Motor neuron (in vitro differentiated cells): Measurements from ENCODE around the gene SLC5A10. TPM values are rescaled to one million over a fixed set of nuclear protein-coding genes. Genes with fewer than 3 reads are reported as not detected.

Experiments
- ATAC-seq, 8 experiments: fragments of 200-7000 bp; cut with Tn5 transposase; replicated peaks in 6 of 8; 2 replicates each; pipeline ENCODE4 v1.8.0; 2021; ENCODE audit warnings: mild to moderate bottlenecking in 8 of 8, moderate library complexity in 8 of 8
- H3K27ac ChIP-seq, 2 donors: fragments of 250-450 bp; sonication (Bioruptor Pico); 2 replicates each; pipeline ENCODE4 v1.9.0; 2021; ENCODE audit warnings: antibody characterized with exemption in 2 of 2, mild to moderate bottlenecking in 2 of 2, moderate library complexity in 1 of 2
- H3K4me1 ChIP-seq, 2 donors: fragments of 250-450 bp; sonication (Bioruptor Pico); replicated peaks in 1 of 2; 2 replicates each; pipeline ENCODE4 v1.6.1; 2021; ENCODE audit warnings: antibody characterized with exemption in 2 of 2, mild to moderate bottlenecking in 2 of 2, moderate library complexity in 1 of 2
- H3K4me3 ChIP-seq, 5 donors: fragments of 250-450 bp; sonication (Bioruptor Pico); 2 replicates each; pipeline ENCODE4 v1.9.0; 2021; ENCODE audit warnings: antibody characterized with exemption in 5 of 5, mild to moderate bottlenecking in 5 of 5, moderate library complexity in 4 of 5
- WGBS, 10 experiments: fragments of 450-650 bp; shearing (Covaris generic); methylation state at CpG; one replicate each; pipeline ENCODE4 v1.0.0; 2022; 5-methylcytosine and 5-hydroxymethylcytosine counted together
- in situ Hi-C, 9 experiments: fragments of 400-800 bp; cut with MboI; loops; one replicate each; pipeline ENCODE4 v1.15.0; 2021; ENCODE audit warnings: low sequenced_read_pairs in 9 of 9, low pct_unique_long_range_greater_than_20kb in 2 of 9; ENCODE audit not compliant: unreplicated experiment in 9 of 9
- total RNA-seq, 8 experiments: library from RNA; unstranded; fragments of 300-600 nt; gene quantifications; 2 replicates each; pipeline versions ENCODE4 v1.2.3 to v1.2.4, GENCODE V29; 2022

The SLC5A10 gene
- total RNA-seq, 8 experiments from 2014 or later, result 0.09 to 0.76 (median 0.45) TPM; not detected in 3

DNA sequence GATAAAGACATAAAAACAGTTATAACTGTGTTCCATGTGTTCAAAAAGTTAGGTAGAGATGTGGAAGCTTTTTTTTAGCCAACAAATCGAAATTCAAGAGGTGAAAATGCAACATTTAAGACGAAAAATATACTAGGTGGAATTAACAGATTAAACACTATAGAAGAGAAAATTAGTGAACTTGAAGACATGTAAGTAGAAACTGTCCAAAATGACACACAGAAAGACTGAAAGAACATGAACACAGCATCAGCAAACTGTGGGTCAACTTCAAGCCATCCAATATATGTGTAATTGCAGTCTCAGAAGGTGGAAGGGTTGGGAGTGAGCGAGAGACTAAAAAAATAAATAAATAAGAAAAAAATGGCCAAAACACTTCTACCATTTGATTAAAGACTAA is 43.3 kb downstream of the SLC5A10 start:
- Histone ChIP-seq H3K4me3 (no peak overlapping the region), H3K27ac (no peak overlapping the region), H3K4me1 (no peaks in the 10 kb centered on the region)
- in situ Hi-C loops, result no loop called here
- WGBS, 10 experiments, result 46 to 83% (median 73%) methylated on average over 2 to 3 of the region's 3 CpGs; no CpG with 5 or more reads in 1 of the 10 experiments
- ATAC-seq, result no peak

- Histone ChIP-seq H3K4me3 (no peak overlapping the region), H3K4me1 (peaks cover 0 to 7% of the 10 kb centered on the region in 2 donors), H3K27ac (no peak overlapping the region)
- no peak for ATAC-seq
- in situ Hi-C loops, result no loop called here
- 83 to 100% (median 100%) methylated on average over 1 to 2 of the region's 2 CpGs; no CpG with 5 or more reads in 7 of the 10 experiments for WGBS, 10 experiments
Measured at GRCh38 chr17:18996458-18996857, 44.5 kb downstream of the SLC5A10 start.

GRCh38 chr17:18997650-18998196 is 45.8 kb downstream of the SLC5A10 start:
- no peak overlapping the region for H3K4me3 ChIP-seq
- no peak for ATAC-seq
- WGBS, 10 experiments, result 50 to 80% (median 67%) methylated on average over 1 to 5 of the region's 6 CpGs; no CpG with 5 or more reads in 5 of the 10 experiments
- H3K27ac ChIP-seq, result no peak overlapping the region
- H3K4me1 ChIP-seq, result peaks cover 0 to 7% of the 10 kb centered on the region in 2 donors
- in situ Hi-C loops, result no loop called here

- 60 to 100% (median 89%) methylated on average over 1 to 4 of the region's 8 CpGs; no CpG with 5 or more reads in 3 of the 10 experiments for WGBS, 10 experiments
- in situ Hi-C loops, result no loop called here
- H3K4me3 ChIP-seq, result no peak overlapping the region
- peaks cover 0 to 7% of the 10 kb centered on the region in 2 donors for H3K4me1 ChIP-seq
- no peak for ATAC-seq
- H3K27ac ChIP-seq, result no peak overlapping the region
Measured at GRCh38 chr17:18999394-18999793, 47.4 kb downstream of the SLC5A10 start.

DNA sequence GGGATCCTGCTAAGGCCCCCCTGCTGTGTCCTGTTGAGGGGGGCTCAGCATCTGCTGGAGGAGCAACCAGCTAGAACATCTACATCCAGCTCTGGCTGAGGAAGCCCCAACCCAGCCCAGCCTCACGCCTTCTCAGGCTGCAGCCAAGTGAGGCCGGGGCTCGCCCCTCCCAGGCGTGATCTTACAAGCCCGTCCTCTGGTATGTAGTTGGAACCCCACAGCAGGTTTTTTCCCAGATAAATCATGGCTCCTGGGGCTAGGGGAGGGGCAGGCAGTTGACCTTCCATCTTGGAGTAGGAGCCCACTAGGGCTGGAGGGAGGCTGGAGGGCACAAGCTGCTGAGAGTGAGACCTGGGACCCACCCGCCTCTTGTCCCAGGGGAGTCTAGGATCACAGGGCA is 47.9 kb downstream of the SLC5A10 start:
- WGBS, 10 experiments, result 88 to 92% methylated on average over 2 to 4 of the region's 6 CpGs; no CpG with 5 or more reads in 8 of the 10 experiments
- in situ Hi-C loops, result no loop called here
- Histone ChIP-seq H3K4me3 (no peak overlapping the region), H3K4me1 (peaks cover 0 to 7% of the 10 kb centered on the region in 2 donors), H3K27ac (no peak overlapping the region)
- no peak for ATAC-seq

DNA sequence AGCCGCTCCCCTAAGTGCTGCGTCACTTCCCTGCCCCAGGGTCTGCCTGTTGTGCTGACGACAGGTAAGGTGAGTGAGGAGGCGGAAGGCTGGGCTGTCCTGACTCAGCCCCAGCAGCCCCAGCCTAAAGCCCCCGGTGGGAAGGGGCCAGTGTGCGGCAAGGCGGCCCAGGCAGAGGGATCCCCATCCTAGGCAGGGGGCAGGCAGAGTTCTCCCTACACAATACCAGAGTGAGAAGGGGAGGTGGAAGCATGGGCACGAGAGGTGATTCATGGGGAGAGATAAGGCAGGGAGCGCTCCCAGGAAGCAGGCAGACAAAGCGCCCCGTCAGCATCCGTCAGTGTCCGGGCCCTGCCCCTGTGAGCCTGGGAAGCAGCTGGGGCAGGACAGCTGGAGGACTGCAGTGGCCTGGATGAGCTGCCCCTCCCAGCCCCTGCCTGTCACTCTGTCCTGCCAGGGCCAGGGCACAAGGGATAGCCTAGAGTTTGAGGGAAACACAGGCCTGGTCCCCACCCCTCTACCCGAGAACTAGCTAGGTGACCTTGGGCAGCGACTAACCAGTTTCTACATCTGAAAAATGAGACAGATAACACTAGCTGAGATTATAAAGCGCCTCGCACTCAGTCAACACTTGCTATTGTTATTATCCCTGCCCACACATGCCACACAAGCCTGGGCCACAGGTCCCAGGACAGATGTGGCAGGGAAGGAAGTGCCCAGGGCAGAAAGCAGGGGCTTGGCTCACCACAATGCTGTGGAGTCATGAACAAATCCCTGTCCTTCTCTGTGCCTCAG is 48.8 kb downstream of the SLC5A10 start:
- ATAC-seq, result peak in 7 of 8 experiments; percentile 9 to 90 (median 85)
- in situ Hi-C loops, result no loop called here
- Histone ChIP-seq H3K27ac (peak overlapping the region in 1 of 2 donors; percentile 57), H3K4me1 (peaks cover 0 to 12% of the 10 kb centered on the region in 2 donors), H3K4me3 (no peak overlapping the region)
- WGBS, 10 experiments, result 45 to 100% (median 76%) methylated on average over 1 to 7 of the region's 17 CpGs; no CpG with 5 or more reads in 4 of the 10 experiments

DNA sequence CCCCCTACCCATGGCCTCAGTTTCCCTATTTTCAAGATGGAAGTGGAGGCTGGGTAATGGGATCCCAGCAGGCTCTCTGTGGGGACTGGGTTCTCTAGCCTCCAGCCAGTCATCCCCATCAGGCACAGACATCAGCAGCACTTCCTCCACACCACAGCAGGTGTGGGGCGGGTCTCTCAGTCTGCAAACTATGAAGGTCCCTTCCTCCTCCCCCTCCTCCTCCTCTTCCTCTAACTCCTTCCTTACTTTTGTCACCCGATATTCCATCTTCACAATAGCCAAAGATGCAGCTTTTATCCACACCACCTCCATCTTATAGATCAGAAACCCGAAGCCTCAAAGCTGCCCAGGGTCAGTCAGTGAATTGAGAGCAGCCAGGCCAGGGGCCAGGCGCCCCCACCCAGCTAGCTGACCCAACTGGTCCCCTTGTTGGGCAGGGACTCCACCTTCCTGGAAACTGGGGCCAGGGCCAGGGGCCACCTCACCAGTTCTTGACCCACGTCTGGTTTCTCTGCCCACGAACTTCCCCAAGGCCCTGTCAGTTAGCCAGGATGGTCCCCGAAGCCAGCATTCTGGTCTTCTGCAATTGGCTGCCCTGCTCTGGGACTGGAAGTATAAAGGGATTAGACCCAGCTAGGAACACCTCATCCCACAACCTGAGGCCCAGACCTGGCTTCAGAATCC is 50.1 kb downstream of the SLC5A10 start:
- H3K4me3 ChIP-seq, result no peak overlapping the region
- peaks cover 0 to 12% of the 10 kb centered on the region in 2 donors for H3K4me1 ChIP-seq
- no peak for ATAC-seq
- in situ Hi-C loops, result no loop called here
- H3K27ac ChIP-seq, result no peak overlapping the region
- WGBS, 10 experiments, result 33 to 81% (median 58%) methylated on average over 1 to 5 of the region's 7 CpGs; no CpG with 5 or more reads in 4 of the 10 experiments

GRCh38 chr17:19002805-19003542 is 51.0 kb downstream of the SLC5A10 start:
- H3K4me3 ChIP-seq, result no peak overlapping the region
- WGBS, 10 experiments, result 59 to 100% (median 88%) methylated on average over 1 to 5 of the region's 11 CpGs; no CpG with 5 or more reads in 3 of the 10 experiments
- in situ Hi-C loops, result no loop called here
- peak in 2 of 8 experiments; percentile 3 to 7 for ATAC-seq
- H3K27ac ChIP-seq, result no peak overlapping the region
- H3K4me1 ChIP-seq, result peaks cover 0 to 12% of the 10 kb centered on the region in 2 donors

DNA sequence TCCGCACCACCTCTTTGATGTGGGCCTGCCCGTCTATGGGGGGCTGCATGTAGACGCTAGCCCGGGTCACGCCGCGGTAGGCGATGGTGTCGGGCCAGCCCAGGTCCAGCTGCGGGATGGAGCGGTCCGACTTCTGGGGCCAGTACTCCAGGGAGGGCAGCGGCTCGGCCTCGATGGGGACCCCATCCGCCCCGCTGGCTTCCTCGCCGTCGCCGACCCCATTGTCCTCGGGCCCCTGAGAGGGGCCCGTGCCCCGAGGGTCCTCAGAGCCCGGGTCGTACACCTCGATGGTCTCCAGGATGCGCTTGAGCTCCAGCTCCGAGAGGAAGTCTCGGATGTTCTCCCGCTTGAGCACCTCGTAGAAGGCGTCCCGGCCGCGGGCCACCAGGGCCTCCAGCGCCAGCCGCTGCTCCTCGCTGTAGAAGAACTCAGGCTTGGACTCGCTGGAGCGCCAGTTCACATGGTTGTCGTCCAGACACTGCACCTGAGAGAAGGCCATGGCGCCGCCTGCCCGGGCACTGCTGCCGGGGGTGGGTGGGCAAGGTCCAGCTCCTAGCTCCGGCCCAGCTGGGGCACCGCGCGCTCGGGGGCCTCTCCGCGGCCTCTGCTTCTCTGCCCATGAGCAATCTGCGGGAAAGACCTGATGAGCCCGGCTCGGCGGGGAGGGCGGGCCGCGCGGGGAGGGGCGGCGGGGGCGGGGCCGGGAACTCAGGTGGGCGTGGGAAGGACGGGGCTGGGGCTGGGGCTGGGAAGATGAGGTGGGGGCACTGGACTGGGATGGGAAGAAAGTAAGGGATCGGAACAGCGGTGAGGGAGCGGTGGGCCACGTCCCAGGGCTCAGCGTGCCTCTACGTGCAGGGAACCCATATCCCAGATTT is 51.8 kb downstream of the SLC5A10 start:
- no peak overlapping the region for H3K27ac ChIP-seq
- peak in 7 of 8 experiments; percentile 7 to 49 (median 17) for ATAC-seq
- H3K4me3 ChIP-seq, result peak overlapping the region in 4 of 5 donors; percentile 16 to 36 (median 26)
- WGBS, 10 experiments, result 33 to 80% (median 53%) methylated on average over 1 to 8 of the region's 73 CpGs; no CpG with 5 or more reads in 5 of the 10 experiments
- peaks cover 0 to 12% of the 10 kb centered on the region in 2 donors for H3K4me1 ChIP-seq
- in situ Hi-C loops, result no loop called here

GRCh38 chr17:19004421-19005136 is 52.6 kb downstream of the SLC5A10 start, which contains the start of gene FAM83G:
Gene FAM83G (minus strand): TSS chr17:19004764. CDS start chr17:19004041, 723 bp downstream.
- in situ Hi-C loops, result no loop called here
- peak; percentile 37 to 89 (median 58) for ATAC-seq
- Histone ChIP-seq H3K4me1 (peaks cover 0 to 12% of the 10 kb centered on the region in 2 donors), H3K4me3 (peak within 1 kb of the TSS; percentile 12 to 36 (median 20)), H3K27ac (no peak within 1 kb of the TSS)
- 0 to 33% (median 4%) methylated on average over 1 to 10 of the region's 67 CpGs; no CpG with 5 or more reads in 5 of the 10 experiments for WGBS, 10 experiments

GRCh38 chr17:19005137-19005773 is 53.3 kb downstream of the SLC5A10 start:
- in situ Hi-C loops, result no loop called here
- 83% methylated on average over 2 of the region's 13 CpGs; no CpG with 5 or more reads in 9 of the 10 experiments for whole genome bisulfite sequencing, 10 experiments
- peak in 3 of 8 experiments; percentile 4 to 17 (median 4) for ATAC-seq
- Histone ChIP-seq H3K27ac (no peak overlapping the region), H3K4me1 (peaks cover 0 to 12% of the 10 kb centered on the region in 2 donors), H3K4me3 (peak overlapping the region in 1 of 5 donors; percentile 36)
